GM23248 (cell line): ENCODE results near the gene LTO1. TPM values are rescaled to one million over a fixed set of nuclear protein-coding genes. Genes with fewer than 3 reads are reported as not detected.

ENCODE experiments used
- DNase-seq: peaks from one replicate; pipeline ENCODE4 v3.0.0-alpha.2; 2015
- H2AFZ ChIP-seq: fragments of 200-600 bp; sonication (generic); 2 replicates; pipeline ENCODE4 v1.6.1; 2016; ENCODE audit warnings: antibody characterized with exemption
- H3F3A ChIP-seq: fragments of 200-600 bp; sonication (generic); 2 replicates; pipeline ENCODE4 v1.6.1; 2016; ENCODE audit warnings: mild to moderate bottlenecking, antibody characterized with exemption, mixed run types; ENCODE audit not compliant: insufficient read depth
- H3K27ac ChIP-seq: fragments of 200-600 bp; sonication (generic); 2 replicates; pipeline ENCODE4 v1.5.1; 2016; ENCODE audit warnings: mild to moderate bottlenecking
- H3K27me3 ChIP-seq: fragments of 200-600 bp; sonication (generic); replicated peaks from 2 replicates; pipeline ENCODE4 v1.6.1; 2016; ENCODE audit warnings: mild to moderate bottlenecking; ENCODE audit not compliant: insufficient read depth
- H3K36me3 ChIP-seq: fragments of 200-600 bp; sonication (generic); 2 replicates; pipeline ENCODE4 v1.6.1; 2016; ENCODE audit warnings: low read depth, mild to moderate bottlenecking
- H3K4me1 ChIP-seq: fragments of 200-600 bp; sonication (generic); 2 replicates; pipeline ENCODE4 v1.6.1; 2016; ENCODE audit warnings: mild to moderate bottlenecking; ENCODE audit not compliant: insufficient read depth
- H3K4me2 ChIP-seq: fragments of 200-600 bp; sonication (generic); one replicate; pipeline ENCODE4 v1.6.1; 2016; ENCODE audit warnings: mild to moderate bottlenecking; ENCODE audit not compliant: unreplicated experiment
- H3K4me3 ChIP-seq: fragments of 200-600 bp; sonication (generic); 2 replicates; pipeline ENCODE4 v1.5.1; 2016; ENCODE audit warnings: mild to moderate bottlenecking
- H3K79me2 ChIP-seq: fragments of 200-600 bp; sonication (generic); 2 replicates; pipeline ENCODE4 v1.6.1; 2016; ENCODE audit warnings: mild to moderate bottlenecking; ENCODE audit not compliant: insufficient read depth
- H3K9ac ChIP-seq: fragments of 200-600 bp; sonication (generic); 2 replicates; pipeline ENCODE4 v1.6.1; 2016; ENCODE audit warnings: mild to moderate bottlenecking
- H3K9me2 ChIP-seq: fragments of 200-600 bp; sonication (generic); 2 replicates; pipeline ENCODE4 v1.6.1; 2016; ENCODE audit warnings: mixed run types, mild to moderate bottlenecking, moderate library complexity; ENCODE audit not compliant: insufficient read depth
- H3K9me3 ChIP-seq: fragments of 200-600 bp; sonication (generic); one replicate; pipeline ENCODE4 v1.6.1; 2017; ENCODE audit warnings: low read depth
- H4K20me1 ChIP-seq: fragments of 200-600 bp; sonication (generic); 2 replicates; pipeline ENCODE4 v1.6.0; 2016; ENCODE audit not compliant: insufficient read depth
- EZH2 ChIP-seq: fragments of 200-600 bp; sonication (generic); IDR thresholded peaks from 2 replicates; pipeline ENCODE4 v1.6.1; 2018; ENCODE audit warnings: antibody characterized with exemption, mild to moderate bottlenecking; ENCODE audit not compliant: insufficient read depth, poor library complexity, severe bottlenecking
- EZH2phosphoT487 ChIP-seq: fragments of 200-600 bp; sonication (generic); IDR thresholded peaks from 2 replicates; pipeline ENCODE4 v1.6.1; 2018; ENCODE audit warnings: antibody characterized with exemption, moderate library complexity, mild to moderate bottlenecking, low read depth; ENCODE audit not compliant: insufficient read depth
- WGBS, 2 experiments: methylation state at CpG; one replicate each; pipeline ENCODE4 v1.1.6; 2015 to 2017; ENCODE audit warnings: low lambda C conversion rate in 2 of 2, low coverage in 1 of 2; ENCODE audit errors: missing lambda C conversion rate in 2 of 2; 5-methylcytosine and 5-hydroxymethylcytosine counted together
- in situ Hi-C: fragments of 300-500 bp; cut with MboI; formaldehyde crosslinking; loops from 2 replicates; pipeline ENCODE4 v1.15.0; 2020
- polyA plus RNA-seq: library from polyadenylated mRNA; unstranded; fragments of >200 nt; fragmentation: Nextera tagmentation; extraction: Ambion mirVana; gene quantifications from 2 replicates; pipeline ENCODE4 v1.2.1, GENCODE V29; 2016
- total RNA-seq: library from RNA; depleted of rRNA; stranded (reverse); fragments of >200 nt; shearing (Covaris generic); gene quantifications from 2 replicates; pipeline ENCODE4 v1.2.3, GENCODE V29; 2014

LTO1 gene
- total and polyA plus RNA-seq, 2 experiments from 2014 or later, result 20.6 to 26.2 TPM

DNA sequence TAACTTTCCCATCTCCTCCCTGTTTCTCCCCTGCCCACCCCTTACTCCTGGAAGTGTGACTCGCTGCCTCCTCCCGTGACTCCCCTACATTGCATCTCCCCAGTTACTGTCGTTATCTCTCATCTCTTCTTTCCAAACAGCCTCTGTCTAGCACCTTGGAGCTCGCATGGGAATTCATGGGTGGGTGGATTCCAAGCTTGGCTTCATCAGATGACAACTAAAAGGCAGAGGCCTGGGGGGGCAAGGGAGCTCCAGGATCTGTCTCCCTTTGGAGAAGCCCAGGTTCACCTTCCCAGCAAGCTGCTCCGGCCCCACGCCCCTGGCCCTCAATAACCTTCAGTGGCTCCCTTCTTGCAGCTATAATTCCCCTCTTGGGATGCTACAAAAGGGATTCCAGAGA lies 41.1 kb downstream of the LTO1 start:
- in situ Hi-C loops, result loop anchor here (10.0 kb wide), 1 partner anchor 339 kb away; the partner anchor contains the start of gene MYEOV
- H3K4me1 ChIP-seq, result 0 out of 2 replicates have a peak, but pooled peaks cover 11% of the 10 kb centered on the region
- DNase-seq, result no peak
- H3K27me3 ChIP-seq, result no peaks in the 10 kb centered on the region
- H3K4me3 ChIP-seq, result no peak overlapping the region
- no peaks in the 10 kb centered on the region for H3K9me3 ChIP-seq
- H3K9me2 ChIP-seq, result no peaks in the 10 kb centered on the region
- no peak overlapping the region for H3K9ac ChIP-seq
- H3K27ac ChIP-seq, result no peak overlapping the region
- H3K79me2 ChIP-seq, result no peaks in the 10 kb centered on the region
- TF ChIP-seq EZH2, result no peak
- TF ChIP-seq EZH2phosphoT487, result no peak
- H3K4me2 ChIP-seq, result no peak overlapping the region
- H3K36me3 ChIP-seq, result no peaks in the 10 kb centered on the region
- H3F3A ChIP-seq, result no peaks in the 10 kb centered on the region
- H4K20me1 ChIP-seq, result no peaks in the 10 kb centered on the region
- WGBS, 2 experiments, result 80 to 84% methylated on average over 4 to 6 of the region's 6 CpGs
- no peak overlapping the region for H2AFZ ChIP-seq

DNA sequence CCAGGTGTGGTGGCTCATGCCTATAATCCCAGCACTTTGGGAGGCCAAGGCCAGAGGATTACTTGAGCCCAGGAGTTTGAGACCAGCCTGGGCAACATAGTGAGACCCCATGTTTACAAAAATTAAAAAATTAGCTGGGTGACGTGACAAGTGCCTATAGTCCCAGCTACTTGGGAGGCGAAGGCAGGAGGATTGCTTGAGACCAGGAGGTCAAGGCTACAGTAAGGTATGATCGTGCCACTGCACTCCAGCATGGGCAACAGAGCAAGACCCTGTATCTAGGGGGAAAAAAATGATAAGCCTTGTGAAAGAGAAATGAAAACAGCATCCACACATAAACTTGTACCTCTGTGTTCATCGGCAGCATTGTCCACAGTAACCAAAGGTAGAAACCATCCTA lies 42.3 kb downstream of the LTO1 start:
- H3K4me2 ChIP-seq, result no peak overlapping the region
- H3K79me2 ChIP-seq, result no peaks in the 10 kb centered on the region
- H3F3A ChIP-seq, result no peaks in the 10 kb centered on the region
- WGBS, 2 experiments, result 92 to 94% methylated on average over 4 of the region's 4 CpGs
- no peak overlapping the region for H2AFZ ChIP-seq
- 0 out of 2 replicates have a peak, but pooled peaks cover 11% of the 10 kb centered on the region for H3K4me1 ChIP-seq
- no peaks in the 10 kb centered on the region for H3K9me2 ChIP-seq
- H3K27ac ChIP-seq, result no peak overlapping the region
- no peak overlapping the region for H3K4me3 ChIP-seq
- no peak for DNase-seq
- H4K20me1 ChIP-seq, result no peaks in the 10 kb centered on the region
- H3K27me3 ChIP-seq, result no peaks in the 10 kb centered on the region
- in situ Hi-C loops, result loop anchor here (10.0 kb wide), 1 partner anchor 338 kb away; the partner anchor contains the start of gene MYEOV
- H3K9me3 ChIP-seq, result no peaks in the 10 kb centered on the region
- TF ChIP-seq EZH2phosphoT487 (no peak), EZH2 (no peak)
- no peaks in the 10 kb centered on the region for H3K36me3 ChIP-seq
- H3K9ac ChIP-seq, result no peak overlapping the region

DNA sequence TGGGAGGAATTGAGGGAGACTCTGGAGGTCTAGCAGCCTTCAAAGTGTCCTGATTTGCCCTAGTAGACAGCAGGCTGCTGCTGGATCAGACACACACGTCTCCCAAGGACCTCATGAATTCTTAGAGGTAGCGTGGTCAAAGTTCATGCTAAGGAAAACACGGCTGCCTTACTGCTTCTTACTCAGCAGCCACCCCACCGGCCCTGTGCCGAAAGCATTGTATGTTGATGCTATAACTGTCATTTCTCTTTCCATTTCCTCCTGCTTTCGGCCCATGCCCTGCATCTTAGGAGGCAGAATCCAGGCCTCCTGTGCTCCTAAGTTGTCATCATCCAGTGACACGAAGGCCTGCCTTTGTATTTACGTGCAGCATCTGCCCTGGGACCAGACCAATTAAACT lies 44.7 kb downstream of the LTO1 start:
- 81 to 89% methylated on average over 8 of the region's 8 CpGs for whole genome bisulfite sequencing, 2 experiments
- DNase-seq, result no peak
- H3K9me2 ChIP-seq, result no peaks in the 10 kb centered on the region
- no peak overlapping the region for H3K4me2 ChIP-seq
- H3K27ac ChIP-seq, result no peak overlapping the region
- TF ChIP-seq EZH2phosphoT487, result no peak
- TF ChIP-seq EZH2, result no peak
- no peaks in the 10 kb centered on the region for H3K79me2 ChIP-seq
- no peaks in the 10 kb centered on the region for H3K4me1 ChIP-seq
- no peak overlapping the region for H2AFZ ChIP-seq
- no peaks in the 10 kb centered on the region for H3K36me3 ChIP-seq
- in situ Hi-C loops, result loop anchor here (10.0 kb wide), 1 partner anchor 336 kb away; the partner anchor contains the start of gene MYEOV
- no peaks in the 10 kb centered on the region for H4K20me1 ChIP-seq
- H3K27me3 ChIP-seq, result no peaks in the 10 kb centered on the region
- no peak overlapping the region for H3K9ac ChIP-seq
- H3K9me3 ChIP-seq, result no peaks in the 10 kb centered on the region
- no peaks in the 10 kb centered on the region for H3F3A ChIP-seq
- H3K4me3 ChIP-seq, result no peak overlapping the region

DNA sequence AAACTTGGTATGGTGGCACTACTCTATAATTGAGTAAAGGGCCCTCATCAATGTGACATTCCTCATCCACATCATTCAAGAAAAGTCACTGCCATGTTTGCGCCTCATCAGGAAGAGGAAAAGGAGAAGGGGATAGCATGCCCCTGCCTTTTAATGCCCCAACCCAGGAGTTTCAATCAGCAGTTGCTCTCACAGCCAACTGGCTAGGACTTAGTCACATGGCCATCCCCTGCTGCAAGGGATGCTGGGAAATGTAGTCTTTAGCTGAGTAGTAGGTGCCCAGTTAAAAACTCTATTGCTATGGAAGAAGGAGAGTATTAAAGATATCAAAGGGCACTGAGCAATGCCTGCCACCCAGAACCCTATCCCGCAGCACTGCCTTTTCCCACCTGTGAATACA lies 45.1 kb downstream of the LTO1 start:
- H3K27me3 ChIP-seq, result no peaks in the 10 kb centered on the region
- TF ChIP-seq EZH2 (no peak), EZH2phosphoT487 (no peak)
- H2AFZ ChIP-seq, result no peak overlapping the region
- no peaks in the 10 kb centered on the region for H3F3A ChIP-seq
- H3K27ac ChIP-seq, result no peak overlapping the region
- in situ Hi-C loops, result loop anchor here (10.0 kb wide), 1 partner anchor 335 kb away; the partner anchor contains the start of gene MYEOV
- no peaks in the 10 kb centered on the region for H3K36me3 ChIP-seq
- H3K79me2 ChIP-seq, result no peaks in the 10 kb centered on the region
- H3K4me2 ChIP-seq, result no peak overlapping the region
- WGBS, 2 experiments, result 67 to 79% methylated on average over 2 of the region's 2 CpGs
- H3K4me3 ChIP-seq, result no peak overlapping the region
- peak; percentile 40 for DNase-seq
- H3K9me2 ChIP-seq, result no peaks in the 10 kb centered on the region
- no peaks in the 10 kb centered on the region for H3K9me3 ChIP-seq
- H4K20me1 ChIP-seq, result no peaks in the 10 kb centered on the region
- H3K4me1 ChIP-seq, result no peaks in the 10 kb centered on the region
- no peak overlapping the region for H3K9ac ChIP-seq
